GM18870 (cell line): ENCODE data around the gene CHD3.
"Not testable (repeated sequence)": the region's sequence is repeated elsewhere in the genome, so short reads cannot be mapped to it uniquely, and the experiment has no call there.

ENCODE experiments used
- ATAC-seq: cut with Tn5 transposase; IDR thresholded peaks from one replicate; pipeline ENCODE4 v1.9.1; 2021; ENCODE audit warnings: moderate library complexity; ENCODE audit not compliant: unreplicated experiment

The CHD3 gene

DNA sequence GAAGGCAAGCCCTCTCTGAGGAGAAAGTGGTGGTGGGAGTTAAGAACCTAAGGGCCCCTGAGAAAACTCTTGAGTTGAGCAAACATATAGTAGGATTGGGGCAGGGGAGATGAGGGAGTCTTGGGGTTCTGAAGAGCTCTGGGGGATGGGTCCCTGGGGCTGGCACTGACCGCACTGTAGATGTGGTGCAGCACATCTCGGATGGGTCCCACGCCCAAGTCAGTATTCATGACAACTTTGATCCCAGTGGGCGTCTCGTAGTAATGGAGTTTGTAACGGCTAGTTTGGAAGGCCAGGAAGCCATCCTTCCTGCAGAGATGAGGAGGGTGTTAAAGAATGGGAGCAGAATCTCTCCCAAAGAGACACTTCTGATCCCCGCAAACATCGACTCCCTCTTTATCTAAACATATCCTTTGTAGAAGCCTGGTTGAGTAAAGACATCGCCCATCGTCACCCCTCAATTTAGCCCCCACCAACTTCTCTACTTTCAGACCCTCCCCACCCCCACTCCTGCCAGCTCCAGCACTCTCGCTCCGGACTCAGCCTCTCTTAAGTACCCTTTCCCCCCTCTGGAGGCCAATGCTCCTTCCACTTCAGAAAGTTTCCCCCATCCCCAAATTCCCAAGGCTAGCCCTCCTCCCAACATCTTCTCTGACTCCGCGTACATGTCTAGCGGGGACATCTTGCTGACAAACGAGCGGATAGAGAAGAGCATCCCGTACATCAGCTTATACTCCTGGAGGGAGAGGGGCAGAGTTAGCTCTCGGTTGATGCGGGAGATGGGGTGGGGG is 42.4 kb downstream of the CHD3 start:
- ATAC-seq: no peak

DNA sequence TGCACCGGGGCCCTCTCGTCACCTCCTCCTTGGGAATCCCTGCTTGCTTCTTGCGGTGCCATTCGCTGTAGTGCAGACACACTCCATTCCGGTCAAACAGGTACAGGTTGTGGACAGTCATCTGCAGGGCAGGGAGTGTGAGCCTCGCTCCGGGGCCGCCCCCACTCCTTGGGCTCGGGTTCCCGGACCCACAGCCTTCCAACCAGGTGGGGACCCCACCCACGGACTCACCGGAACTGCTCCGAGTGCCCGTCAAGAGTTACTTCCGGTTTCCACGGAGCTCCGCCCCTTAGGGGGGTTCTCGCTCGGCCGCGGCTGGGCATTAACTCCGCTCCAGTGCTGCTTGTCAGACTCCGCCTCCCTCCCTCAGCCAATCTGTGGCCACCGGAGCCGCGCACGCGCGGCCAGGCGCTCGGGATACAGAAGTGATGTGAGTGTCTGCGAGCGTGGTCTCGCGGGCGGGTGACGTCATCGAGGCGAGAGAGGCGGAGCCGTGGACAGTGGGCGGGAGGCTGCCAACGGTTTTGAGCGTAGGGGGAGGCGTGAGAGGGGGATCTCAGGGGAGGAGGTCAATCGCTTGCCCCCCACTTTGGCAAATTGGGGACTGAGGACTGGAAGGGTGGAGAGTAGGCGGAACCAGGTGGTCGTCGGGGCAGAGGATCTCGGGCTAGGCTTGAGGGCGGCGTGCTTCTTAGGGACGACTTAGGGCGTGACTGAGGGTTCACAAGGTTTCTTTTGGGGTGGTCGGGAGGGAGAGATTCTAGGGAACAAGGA is 43.3 kb downstream of the CHD3 start, which contains the start of the genes CNTROB and TRAPPC1:
CNTROB (plus strand) TSS at position 498 of the 774 bp plus-strand sequence. CDS start 874 bp downstream, outside the sequence.
TRAPPC1 (minus strand) TSS at position 238 of the 774 bp plus-strand sequence; CDS start at position 121, 117 bp downstream.
- peak; percentile 91 for ATAC-seq

DNA sequence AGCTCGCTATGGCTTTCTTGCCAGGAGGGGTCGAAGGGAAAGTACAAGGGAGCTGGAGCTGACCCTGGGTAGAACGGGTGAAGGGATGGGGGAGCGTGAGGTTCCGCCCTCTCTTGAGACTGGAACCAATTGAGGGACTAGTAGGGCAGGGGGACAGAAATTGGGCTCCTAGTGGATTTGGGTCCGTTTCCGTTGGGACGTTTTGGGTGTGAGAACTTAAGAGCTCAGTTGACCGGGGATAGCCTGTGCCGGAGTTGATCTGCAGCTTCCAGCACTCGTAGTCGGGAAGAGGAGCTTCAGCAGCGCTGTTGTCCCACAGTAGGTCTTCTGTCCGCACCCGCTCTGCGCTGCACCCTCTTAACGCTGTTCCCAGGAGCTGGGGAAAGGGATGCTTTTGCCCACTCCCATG is 43.9 kb downstream of the CHD3 start:
- ATAC-seq: no peak

DNA sequence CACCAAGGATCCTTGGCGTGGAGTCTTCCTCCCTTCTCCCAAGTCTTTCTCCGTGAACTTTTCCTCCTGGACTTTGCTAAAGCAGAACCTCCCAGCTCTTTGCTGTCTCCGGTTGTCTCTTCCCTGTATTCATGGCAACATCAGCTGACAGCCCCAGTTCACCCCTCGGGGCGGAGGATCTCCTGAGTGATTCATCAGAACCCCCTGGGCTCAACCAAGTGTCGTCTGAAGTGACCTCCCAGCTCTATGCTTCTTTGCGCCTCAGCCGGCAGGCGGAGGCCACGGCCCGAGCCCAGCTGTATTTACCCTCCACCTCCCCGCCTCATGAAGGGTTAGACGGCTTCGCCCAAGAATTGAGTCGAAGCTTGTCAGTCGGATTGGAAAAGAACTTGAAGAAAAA is 44.4 kb downstream of the CHD3 start:
- no peak for ATAC-seq

DNA sequence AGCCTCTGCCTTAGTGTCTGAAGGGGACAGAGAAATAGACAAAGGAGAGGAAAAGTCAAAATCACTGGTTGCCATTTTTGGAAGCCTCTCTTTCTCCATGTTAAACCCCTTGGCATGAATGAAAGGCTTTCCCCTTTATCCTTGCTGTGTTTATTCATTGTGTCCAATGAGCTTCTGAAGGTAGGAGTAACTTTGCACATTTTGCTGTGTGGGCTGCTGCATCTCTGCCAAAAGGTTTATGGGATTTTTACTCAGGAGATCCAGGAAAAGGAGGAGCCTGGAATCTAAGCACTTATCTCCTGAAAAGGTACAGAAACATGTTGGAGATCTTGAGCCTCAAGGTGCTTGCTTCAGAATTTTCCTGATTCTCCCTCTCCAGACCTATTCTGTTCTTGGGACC is 47.3 kb downstream of the CHD3 start:
- ATAC-seq: no peak

DNA sequence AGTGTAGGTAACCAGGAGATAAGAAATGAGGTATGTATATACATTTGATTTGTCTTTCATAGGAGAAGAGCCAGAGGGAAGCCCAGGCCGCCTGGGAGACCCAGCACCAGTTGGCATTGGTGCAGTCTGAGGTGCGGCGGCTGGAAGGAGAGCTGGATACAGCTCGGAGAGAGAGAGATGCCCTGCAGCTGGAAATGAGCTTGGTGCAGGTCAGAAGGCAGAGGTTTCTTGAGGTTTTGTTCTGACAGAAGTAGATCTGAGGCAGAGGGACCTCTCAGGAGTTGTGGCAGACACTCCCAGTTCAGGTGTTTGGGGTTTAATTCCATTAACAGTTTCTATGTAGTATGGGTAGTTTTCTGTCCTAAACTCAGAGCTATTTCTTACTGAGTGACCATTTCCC is 51.4 kb downstream of the CHD3 start:
- no peak for ATAC-seq

DNA sequence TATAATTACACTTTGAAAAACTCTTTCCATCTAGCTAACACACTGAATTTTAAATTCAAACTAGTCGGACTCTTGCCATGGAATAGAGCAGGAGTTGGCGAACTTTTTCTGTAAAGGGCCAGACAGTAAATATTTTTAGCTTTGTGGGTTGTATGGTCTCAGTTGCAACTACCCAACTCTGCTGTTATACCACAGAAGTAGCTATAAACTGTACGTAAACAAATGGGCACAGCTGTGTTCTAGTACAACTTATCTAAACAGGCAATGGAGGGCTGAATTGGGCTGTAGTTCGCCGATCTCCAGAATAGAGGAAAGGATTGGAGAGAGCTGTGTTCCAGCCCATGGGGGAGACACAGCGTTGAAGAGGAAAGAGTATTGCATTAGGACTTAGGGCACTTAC is 52.2 kb downstream of the CHD3 start:
- ATAC-seq: no peak

DNA sequence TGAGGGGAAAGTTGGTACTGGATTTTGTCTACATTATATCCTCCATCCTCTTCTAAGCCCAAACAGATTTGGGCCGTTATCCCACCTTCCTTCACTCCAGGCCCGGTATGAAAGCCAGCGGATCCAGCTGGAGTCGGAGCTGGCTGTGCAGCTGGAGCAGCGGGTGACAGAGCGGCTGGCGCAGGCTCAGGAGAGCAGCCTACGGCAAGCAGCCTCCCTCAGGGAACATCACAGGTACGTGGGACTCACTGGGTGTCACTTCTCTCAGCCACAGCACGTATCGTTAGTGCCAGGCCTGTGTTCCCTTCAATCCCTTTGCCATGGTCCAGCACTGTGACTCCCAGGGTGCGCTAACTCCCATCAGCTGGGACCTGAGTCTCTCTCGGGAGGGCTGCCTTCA is 54.7 kb downstream of the CHD3 start:
- no peak for ATAC-seq

DNA sequence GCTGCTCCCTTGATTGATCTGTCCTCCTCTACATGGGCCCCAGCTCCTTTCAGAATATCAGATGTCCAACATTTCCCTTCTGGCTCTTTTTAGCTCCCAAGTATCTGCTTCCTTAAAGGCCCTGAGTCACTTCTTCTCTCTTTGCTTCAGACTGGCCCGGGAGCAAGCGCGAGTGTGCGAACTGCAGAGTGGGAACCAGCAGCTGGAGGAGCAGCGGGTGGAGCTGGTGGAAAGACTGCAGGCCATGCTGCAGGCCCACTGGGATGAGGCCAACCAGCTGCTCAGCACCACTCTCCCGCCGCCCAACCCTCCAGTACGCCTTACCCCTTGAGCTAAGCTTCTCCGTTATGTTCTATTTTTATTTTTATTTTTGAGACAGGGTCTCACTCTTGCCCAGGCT is 55.7 kb downstream of the CHD3 start:
- ATAC-seq: no peak

DNA sequence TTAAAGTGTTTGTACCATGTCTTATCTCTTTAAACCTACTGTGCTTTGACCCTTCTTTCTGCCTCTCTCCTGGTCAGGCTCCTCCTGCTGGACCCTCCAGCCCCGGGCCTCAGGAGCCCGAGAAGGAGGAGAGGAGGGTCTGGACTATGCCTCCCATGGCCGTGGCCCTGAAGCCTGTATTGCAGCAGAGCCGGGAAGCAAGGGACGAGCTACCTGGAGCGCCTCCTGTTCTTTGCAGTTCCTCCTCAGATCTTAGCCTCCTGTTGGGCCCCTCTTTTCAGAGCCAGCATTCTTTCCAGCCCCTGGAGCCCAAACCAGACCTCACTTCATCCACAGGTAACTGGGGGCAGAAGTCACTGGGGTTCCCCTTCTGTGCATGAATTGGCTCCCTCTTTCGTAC is 57.1 kb downstream of the CHD3 start:
- ATAC-seq: no peak

DNA sequence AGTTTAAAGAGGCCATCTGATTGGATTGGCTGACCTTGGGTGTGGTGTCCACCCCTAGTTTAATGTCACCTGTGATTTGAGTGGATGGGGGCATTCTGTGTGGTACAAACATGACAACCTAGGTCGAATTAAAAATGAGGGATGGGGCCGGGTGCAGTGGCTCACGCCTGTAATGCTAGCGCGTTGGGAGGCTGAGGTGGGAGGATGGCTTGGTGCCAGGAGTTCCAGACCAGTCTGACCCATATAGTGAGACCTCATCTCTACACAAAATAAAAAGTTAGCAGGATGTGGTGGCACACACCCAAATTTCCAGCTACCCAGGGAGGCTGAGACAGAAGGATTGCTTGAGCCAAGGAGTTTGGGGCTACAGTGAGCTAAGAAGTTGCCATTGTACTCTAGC is 57.9 kb downstream of the CHD3 start:
- no peak for ATAC-seq

DNA sequence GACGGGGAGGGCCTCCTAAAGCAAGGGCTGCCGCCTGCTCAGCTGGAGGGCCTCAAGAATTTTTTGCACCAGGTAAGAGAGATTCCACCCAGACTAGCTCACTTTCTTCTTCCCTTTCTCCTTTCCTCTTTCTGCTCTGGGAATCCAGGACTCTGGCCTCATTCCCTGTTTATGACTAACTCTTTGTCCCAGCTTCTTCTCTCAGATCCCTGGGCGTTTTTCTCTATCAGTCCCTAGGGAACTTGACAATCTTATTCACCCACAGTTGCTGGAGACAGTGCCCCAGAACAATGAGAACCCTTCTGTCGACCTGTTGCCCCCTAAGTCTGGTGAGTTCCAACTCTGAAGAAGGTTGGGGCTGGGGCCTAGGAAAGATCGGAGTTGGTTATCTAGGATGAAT is 59.1 kb downstream of the CHD3 start:
- ATAC-seq: no peak

DNA sequence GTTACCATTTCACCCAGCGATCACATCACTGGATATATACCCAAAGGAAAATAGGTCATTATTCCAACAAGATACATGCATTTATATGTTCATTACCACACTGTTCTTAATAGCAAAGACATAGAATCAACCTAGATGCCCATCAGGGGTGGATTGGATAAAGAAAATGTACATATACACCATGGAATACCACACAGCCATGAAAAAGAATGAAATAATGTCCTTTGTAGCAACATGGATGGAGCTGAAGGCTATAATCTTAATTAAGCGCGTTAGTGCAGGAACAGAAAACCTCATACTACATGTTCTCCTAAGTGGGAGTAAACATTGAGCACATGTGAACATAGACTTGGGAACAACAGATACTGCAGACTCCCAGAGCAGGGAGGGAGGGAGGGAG is 62.0 kb downstream of the CHD3 start:
- no peak for ATAC-seq

DNA sequence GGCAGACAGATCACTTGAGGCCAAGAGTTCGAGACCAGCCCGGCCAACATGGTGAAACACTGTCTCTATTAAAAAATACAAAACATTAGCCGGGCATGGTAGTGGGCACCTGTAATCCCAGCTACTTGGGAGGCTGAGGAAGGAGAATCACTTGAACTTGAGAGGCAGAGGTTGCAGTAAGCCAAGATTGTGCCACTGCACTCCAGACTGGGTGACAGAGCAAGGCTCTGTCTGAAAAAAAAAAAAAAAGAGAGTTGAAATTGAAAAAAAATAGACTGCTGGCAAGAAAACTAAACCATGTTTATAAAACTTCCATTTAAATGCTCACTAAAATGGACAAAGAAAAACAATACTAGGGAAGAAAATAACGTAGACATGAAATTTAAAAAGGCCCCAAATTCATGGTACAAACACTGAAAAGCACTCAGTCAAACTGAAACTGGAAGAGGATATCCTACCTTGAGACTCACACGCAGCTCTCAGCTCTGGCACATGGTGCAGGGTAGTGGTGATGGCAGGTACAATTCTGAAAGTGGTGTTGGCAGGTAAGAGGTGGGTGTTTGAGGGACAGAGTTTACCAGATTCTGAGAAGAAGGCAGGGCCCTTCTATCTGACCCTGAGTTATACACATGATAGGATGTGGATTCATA is 62.7 kb downstream of the CHD3 start:
- ATAC-seq: peak; percentile 50

DNA sequence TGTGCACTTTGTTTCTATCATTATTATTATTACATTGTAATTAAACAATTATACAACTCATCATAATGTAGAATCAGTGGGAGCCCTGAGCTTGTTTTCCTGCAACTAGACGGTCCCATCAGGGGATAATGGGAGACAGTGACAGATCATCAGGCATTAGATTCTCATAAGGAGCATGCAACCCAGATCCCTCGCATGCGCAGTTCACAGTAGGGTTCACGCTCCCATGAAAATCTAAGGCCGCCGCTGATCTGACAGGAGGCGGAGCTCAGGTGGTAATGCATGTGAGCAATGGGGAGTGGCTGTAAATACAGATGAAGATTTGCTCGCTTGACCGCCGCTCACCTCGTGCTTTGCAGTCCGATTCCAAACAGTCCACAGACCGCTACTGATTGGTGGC is 64.7 kb downstream of the CHD3 start:
- ATAC-seq: not testable (repeated sequence)

DNA sequence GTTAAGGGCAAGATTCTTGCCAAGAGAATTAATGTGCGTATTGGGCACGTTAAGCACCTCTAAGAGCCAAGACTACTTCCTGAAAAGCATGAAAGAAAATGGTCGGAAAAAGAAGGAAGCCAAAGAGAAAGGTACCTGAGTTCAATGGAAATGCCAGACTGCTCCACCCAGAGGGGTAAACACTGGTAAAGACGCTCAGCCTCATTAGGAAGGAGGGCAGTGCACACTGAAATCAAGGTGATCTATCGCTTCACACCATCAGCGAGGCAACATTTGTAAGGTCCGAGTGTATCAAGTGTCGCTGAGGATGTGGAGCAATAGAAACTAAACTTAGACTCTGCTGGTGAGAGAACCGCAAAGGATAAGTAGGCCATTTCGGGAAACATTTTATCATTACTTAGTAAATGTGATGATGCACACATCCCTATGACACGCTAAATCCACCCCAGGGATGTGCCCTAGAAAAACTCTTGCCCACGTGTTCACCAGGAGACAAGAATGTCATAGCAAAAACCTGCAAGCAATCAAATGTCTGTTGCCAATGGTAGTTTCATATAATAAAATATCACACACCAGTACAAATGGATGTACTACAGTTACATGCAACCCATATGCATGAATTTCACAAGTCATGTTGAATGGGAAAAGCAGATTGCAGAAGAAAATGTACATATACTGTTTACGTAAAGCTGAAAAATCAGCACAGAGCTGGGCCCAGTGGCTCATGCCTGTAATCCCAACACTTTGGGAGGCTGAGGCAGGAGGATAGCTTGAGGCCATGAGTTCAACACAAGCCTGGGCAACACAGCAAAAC is 67.0 kb downstream of the CHD3 start:
- ATAC-seq: no peak

DNA sequence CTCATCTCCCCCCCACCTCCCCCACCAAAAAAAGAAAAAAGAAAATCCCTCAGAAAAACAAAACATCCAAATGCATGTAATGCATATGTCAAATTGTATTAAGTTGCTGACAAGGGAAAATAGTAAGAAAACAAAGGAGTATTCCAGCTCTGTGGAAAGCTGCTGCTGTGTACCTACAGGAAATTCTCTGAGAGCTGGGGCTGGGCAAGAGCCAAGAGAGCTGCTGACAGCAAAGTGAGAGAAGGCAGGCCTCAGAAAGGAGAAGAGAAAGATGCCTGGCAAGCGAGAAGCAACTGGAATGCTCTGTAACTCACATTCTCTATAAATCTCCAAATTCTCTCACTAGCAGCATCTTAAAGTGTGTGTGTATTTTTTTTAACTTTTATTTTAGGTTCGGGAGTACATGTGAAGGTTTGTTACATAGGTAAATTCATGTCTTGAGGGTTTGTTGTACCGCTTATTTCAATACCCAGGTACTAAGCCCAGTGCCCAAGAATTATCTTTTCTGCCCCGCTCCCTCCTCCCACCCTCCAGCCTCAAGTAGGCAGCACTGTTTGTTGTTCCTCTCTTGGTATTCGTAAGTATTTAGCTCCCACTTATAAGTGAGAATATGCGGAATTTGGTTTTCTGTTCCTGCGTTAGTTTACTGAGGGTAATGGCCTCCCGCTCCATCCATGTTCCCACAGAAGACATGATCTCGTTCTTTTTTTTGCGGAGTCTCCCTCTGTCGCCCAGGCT is 67.8 kb downstream of the CHD3 start:
- ATAC-seq: no peak

DNA sequence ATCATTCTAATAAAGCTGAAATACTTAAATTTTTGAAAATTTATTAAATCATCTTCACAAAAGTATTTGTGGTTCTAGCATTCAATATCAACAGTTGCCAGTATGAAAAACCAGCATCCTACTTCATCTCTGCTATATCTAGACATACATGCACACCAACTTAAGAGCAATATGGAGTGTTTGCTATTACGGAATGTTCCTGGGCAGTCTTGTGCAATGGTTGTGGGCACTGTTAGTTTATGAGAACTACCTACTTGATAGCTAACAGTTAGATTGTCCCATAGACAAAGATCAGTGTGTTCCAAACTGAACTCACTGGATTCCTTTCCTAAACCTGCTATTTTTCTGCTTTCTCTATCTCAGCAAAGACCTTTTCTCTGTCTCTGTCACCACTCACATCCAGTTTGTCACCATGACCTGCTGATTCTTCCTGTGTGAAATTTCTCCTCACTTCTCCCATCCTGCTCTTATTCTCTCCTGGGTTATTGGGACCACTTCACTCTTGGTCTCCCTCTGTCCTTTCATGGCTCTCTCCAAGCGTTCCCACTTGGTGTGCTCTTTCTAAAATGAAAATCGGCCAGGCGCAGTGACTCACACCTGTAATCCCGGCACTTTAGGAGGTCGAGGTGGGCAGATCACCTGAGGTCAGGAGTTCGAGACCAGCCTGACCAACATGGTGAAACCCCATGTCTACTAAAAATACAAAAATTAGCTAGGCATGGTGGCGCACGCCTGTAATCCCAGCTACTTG is 71.1 kb downstream of the CHD3 start:
- no peak for ATAC-seq

DNA sequence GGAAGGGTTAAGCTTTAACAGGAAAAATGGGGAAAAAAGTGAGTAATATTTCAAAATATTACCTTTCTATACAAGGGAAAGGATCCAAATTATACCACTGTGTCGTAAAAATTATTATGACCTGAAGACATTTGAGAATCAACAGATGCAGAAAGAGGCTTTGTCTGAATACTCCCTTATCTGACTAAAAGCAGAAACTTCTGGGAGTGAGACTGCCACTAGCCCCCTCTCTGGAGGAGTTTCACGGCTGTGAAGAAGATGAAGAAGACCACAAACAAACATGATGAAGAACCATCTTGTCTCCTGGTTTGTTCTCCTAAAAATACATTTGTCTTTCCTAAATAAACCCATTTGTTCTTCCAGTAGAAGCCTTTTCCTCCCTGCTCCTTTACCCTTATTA is 72.8 kb downstream of the CHD3 start:
- no peak for ATAC-seq
